K562 (cell line): ENCODE measurements around the gene WASF2. TPM values are rescaled to one million over a fixed set of nuclear protein-coding genes. Genes with fewer than 3 reads are reported as not detected.
A peak's percentile ranks its signal among the peaks of the same experiment; 100 is the strongest.

Experiments
- CREB1 ChIP-seq, 2 experiments: sonication (generic) in 1 of 2; formaldehyde crosslinking in 1 of 2; IDR thresholded peaks; 2 replicates each; pipeline versions ENCODE4 v1.6.1 to v1.8.0; 2012 to 2022; ENCODE audit warnings: inconsistent platforms in 1 of 2, mild to moderate bottlenecking in 1 of 2, missing genetic modification reagents in 1 of 2, moderate library complexity in 1 of 2
- EZH2 ChIP-seq: IDR thresholded peaks from 2 replicates; pipeline ENCODE4 v1.6.1; 2012; ENCODE audit warnings: low read depth, mild to moderate bottlenecking, inconsistent platforms, low read length, borderline replicate concordance
- FOXK1 ChIP-seq: sonication (generic); formaldehyde crosslinking; IDR thresholded peaks from 2 replicates; pipeline ENCODE4 v1.8.0; 2022; ENCODE audit warnings: missing genetic modification reagents, mild to moderate bottlenecking, borderline replicate concordance
- GATA2 ChIP-seq: sonication (generic); formaldehyde crosslinking; IDR thresholded peaks from 2 replicates; pipeline ENCODE4 v1.4.0; 2020; ENCODE audit warnings: mild to moderate bottlenecking, missing genetic modification reagents
- HMG20A ChIP-seq: fragments of 450-650 bp; formaldehyde crosslinking; conservative IDR thresholded peaks from 2 replicates; pipeline ENCODE4 v1.4.0; 2020; ENCODE audit warnings: mild to moderate bottlenecking, mixed read lengths
- L3MBTL2 ChIP-seq: fragments of 450-650 bp; IDR thresholded peaks from 2 replicates; pipeline ENCODE4 v1.6.1; 2016; ENCODE audit warnings: mild to moderate bottlenecking, moderate library complexity
- NRF1 ChIP-seq, 2 experiments: fragments of 450-650 bp; IDR thresholded peaks in 1 of 2; conservative IDR thresholded peaks in 1 of 2; 2 replicates each; pipeline ENCODE4 v1.6.1; 2014; ENCODE audit warnings: mild to moderate bottlenecking in 2 of 2
- RAD21 ChIP-seq, 2 experiments: fragments of 250-450 bp in 1 of 2; fragments of 450-650 bp in 1 of 2; sonication (Bioruptor Pico) in 1 of 2; formaldehyde crosslinking in 1 of 2; IDR thresholded peaks in 1 of 2; conservative IDR thresholded peaks in 1 of 2; 2 replicates each; pipeline versions ENCODE4 v1.4.0 to v1.8.0; 2020 to 2022; ENCODE audit warnings: mild to moderate bottlenecking in 2 of 2, moderate library complexity in 1 of 2
- SUPT5H ChIP-seq: fragments of 450-650 bp; IDR thresholded peaks from 2 replicates; pipeline ENCODE4 v1.6.1; 2016
- U2AF2 ChIP-seq: fragments of 200-400 bp; formaldehyde crosslinking; optimal IDR thresholded peaks from 2 replicates; pipeline ENCODE3; 2017; ENCODE audit warnings: low read depth, mild to moderate bottlenecking, low read length
- YY1 ChIP-seq, 3 experiments: IDR thresholded peaks; 2 replicates each; pipeline ENCODE4 v1.6.1; 2011; ENCODE audit warnings: low read length in 2 of 3, mild to moderate bottlenecking in 2 of 3, moderate library complexity in 2 of 3, borderline replicate concordance in 1 of 3, control low read depth in 1 of 3, low read depth in 1 of 3; ENCODE audit not compliant: insufficient read depth in 3 of 3, insufficient replicate concordance in 2 of 3, control insufficient read depth in 1 of 3, insufficient read length in 1 of 3; ENCODE audit errors: extremely low read depth in 1 of 3
- ZNF318 ChIP-seq, 2 experiments: fragments of 450-650 bp; IDR thresholded peaks; 2 replicates each; pipeline ENCODE4 v1.6.1; 2016; ENCODE audit warnings: mild to moderate bottlenecking in 2 of 2, borderline replicate concordance in 1 of 2, low read depth in 1 of 2, moderate library complexity in 1 of 2
- polyA plus RNA-seq, 8 experiments: library from polyadenylated mRNA; depleted of rRNA in 4 of 8; stranded (reverse) in 5 of 8; unstranded in 3 of 8; fragments of >200 nt; fragmentation: Nextera tagmentation in 2 of 8; fragmentation: Illumina TruSeq in 1 of 8; extraction: Ambion mirVana in 2 of 8; extraction: Trizol in 1 of 8; gene quantifications; 2 replicates each; pipeline versions ENCODE4 v1.2.1 to v1.2.3, GENCODE V29; 2011 to 2014; ENCODE audit warnings: inconsistent platforms in 1 of 8, missing spikeins in 1 of 8
- total RNA-seq, 7 experiments: library from RNA; depleted of rRNA in 6 of 7; stranded (reverse); fragments of >200 nt in 6 of 7; fragmentation: Illumina TruSeq in 2 of 7; extraction: Trizol in 2 of 7; gene quantifications; 2 replicates each; pipeline versions ENCODE4 v1.2.1 to v1.2.3, GENCODE V29; 2011 to 2021; ENCODE audit warnings: low replicate concordance in 1 of 7
- TF ChIP-seq, protein P1 (sequence below): fragments of 250-450 bp; sonication (Bioruptor Pico); IDR thresholded peaks from 2 replicates; pipeline ENCODE4 v1.5.0; 2022; ENCODE audit warnings: mild to moderate bottlenecking

Gene WASF2
- total and polyA plus RNA-seq, 9 of the 15 experiments (the other 6 are each of a cell fraction or from before 2014, with no cell fraction given): 8.2 to 163 (median 31.2) TPM

DNA sequence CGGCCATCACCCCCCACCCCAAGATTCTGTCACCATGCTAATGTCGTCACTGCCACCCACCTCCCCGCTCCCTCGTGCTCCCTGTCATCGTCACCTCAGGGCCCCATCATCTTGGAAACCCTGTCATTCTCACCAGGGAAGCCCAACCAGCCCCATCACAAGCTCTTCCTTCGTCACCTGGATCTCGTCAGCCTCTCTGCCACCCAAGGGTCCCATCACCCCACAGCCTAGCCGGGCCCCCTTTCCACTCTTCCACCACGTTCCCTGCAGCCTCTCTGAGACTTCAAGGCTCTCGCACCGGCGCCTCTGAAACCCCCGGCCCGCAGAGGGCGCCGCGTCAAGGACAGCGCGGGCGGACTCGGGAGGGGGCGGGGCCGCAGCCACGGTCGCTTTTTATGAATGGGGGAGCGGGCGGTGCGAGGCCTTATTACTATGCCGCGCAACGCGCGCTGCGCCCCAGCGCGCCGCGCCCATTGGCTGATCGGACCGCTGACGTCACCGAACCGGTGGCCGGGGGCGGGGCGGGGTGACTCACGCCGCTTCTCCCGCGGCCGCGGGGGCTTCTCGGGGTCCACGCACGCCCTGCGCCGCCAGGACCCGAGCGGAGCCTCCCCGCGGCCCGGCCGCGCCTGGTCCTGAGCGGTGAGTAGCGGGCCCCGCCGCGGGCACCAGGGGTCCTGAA is 97.7 kb downstream of the WASF2 start, which contains the start of gene GPR3 (continued):
- TF ChIP-seq YY1 (IDR thresholded peaks at IDR 0.05; ENCODE audit: borderline replicate concordance in 1 of 3, control insufficient read depth in 1 of 3, extremely low read depth in 1 of 3, insufficient read depth in 3 of 3, insufficient read length in 1 of 3, insufficient replicate concordance in 2 of 3, low read depth in 1 of 3, low read length in 2 of 3): peak in 2 of 3 experiments; percentile 40 to 78
- no peak for TF ChIP-seq HMG20A (CRISPR knock-in tag)
- peak; percentile 74; the same call in 1 of the 2 replicates for TF ChIP-seq SUPT5H
- TF ChIP-seq FOXK1 (CRISPR knock-in tag): no peak
- TF ChIP-seq U2AF2: no peak
- peak; percentile 90 to 91 for TF ChIP-seq NRF1 (conservative IDR thresholded peaks at IDR 0.05 in 1 of 2, IDR thresholded peaks at IDR 0.05 in 1 of 2)
- peak; percentile 94 for TF ChIP-seq L3MBTL2
- TF ChIP-seq, protein P1, sequence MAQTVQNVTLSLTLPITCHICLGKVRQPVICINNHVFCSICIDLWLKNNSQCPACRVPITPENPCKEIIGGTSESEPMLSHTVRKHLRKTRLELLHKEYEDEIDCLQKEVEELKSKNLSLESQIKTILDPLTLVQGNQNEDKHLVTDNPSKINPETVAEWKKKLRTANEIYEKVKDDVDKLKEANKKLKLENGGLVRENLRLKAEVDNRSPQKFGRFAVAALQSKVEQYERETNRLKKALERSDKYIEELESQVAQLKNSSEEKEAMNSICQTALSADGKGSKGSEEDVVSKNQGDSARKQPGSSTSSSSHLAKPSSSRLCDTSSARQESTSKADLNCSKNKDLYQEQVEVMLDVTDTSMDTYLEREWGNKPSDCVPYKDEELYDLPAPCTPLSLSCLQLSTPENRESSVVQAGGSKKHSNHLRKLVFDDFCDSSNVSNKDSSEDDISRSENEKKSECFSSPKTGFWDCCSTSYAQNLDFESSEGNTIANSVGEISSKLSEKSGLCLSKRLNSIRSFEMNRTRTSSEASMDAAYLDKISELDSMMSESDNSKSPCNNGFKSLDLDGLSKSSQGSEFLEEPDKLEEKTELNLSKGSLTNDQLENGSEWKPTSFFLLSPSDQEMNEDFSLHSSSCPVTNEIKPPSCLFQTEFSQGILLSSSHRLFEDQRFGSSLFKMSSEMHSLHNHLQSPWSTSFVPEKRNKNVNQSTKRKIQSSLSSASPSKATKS (CRISPR knock-in tag): no peak
- no peak for TF ChIP-seq ZNF318 (IDR thresholded peaks at IDR 0.05; ENCODE audit: borderline replicate concordance in 1 of 2, low read depth in 1 of 2)
- TF ChIP-seq GATA2 (CRISPR knock-in tag): no peak
- peak; percentile 90 for TF ChIP-seq CREB1 (IDR thresholded peaks at IDR 0.05)
- peak; percentile 88 for TF ChIP-seq CREB1 (CRISPR knock-in tag; IDR thresholded peaks at IDR 0.05)
- TF ChIP-seq RAD21 (CRISPR knock-in tag; conservative IDR thresholded peaks at IDR 0.05 in 1 of 2, IDR thresholded peaks at IDR 0.05 in 1 of 2): peak; percentile 45 to 60
- TF ChIP-seq EZH2: no peak
